Mononuclear cell (primary cell): Measurements from ENCODE around the gene TBC1D25. TPM values are rescaled to one million over a fixed set of nuclear protein-coding genes. Genes with fewer than 3 reads are reported as not detected.
A peak's percentile ranks its signal among the peaks of the same experiment; 100 is the strongest.

ENCODE experiments used
- H3K27me3 ChIP-seq: 2 replicates; pipeline ENCODE4 v1.6.0; 2011; ENCODE audit warnings: low read length, control low read depth; ENCODE audit not compliant: insufficient read depth
- H3K4me1 ChIP-seq: 2 replicates; pipeline ENCODE4 v1.5.1; 2011; ENCODE audit warnings: mild to moderate bottlenecking, low read length, control low read depth; ENCODE audit not compliant: insufficient read depth
- H3K4me3 ChIP-seq: 2 replicates; pipeline ENCODE4 v1.5.1; 2011; ENCODE audit warnings: mild to moderate bottlenecking, low read length, moderate library complexity
- H3K9me3 ChIP-seq: 2 replicates; pipeline ENCODE4 v1.5.1; 2011; ENCODE audit warnings: low read depth, mild to moderate bottlenecking, control low read depth, low read length
- total RNA-seq: library from RNA; depleted of rRNA; stranded (reverse); fragments of >200 nt; gene quantifications from one replicate; pipeline ENCODE4 v1.2.3, GENCODE V29; 2012

Gene TBC1D25
- total RNA-seq: 10.7 TPM

GRCh38 chrX:48539345-48540027 is at the start of gene TBC1D25:
Gene TBC1D25, plus strand, starts transcription at chrX:48539714. Its CDS starts 84 bp downstream, at chrX:48539798.
- no peaks in the 10 kb centered on the region for H3K27me3 ChIP-seq
- peak within 1 kb of the TSS; percentile 55 for H3K4me3 ChIP-seq
- peaks cover 18% of the 10 kb centered on the region for H3K4me1 ChIP-seq
- no peaks in the 10 kb centered on the region for H3K9me3 ChIP-seq

GRCh38 chrX:48489892-48490291 is 49.6 kb upstream of the TBC1D25 start:
- no peak overlapping the region for H3K4me3 ChIP-seq
- H3K27me3 ChIP-seq: no peaks in the 10 kb centered on the region
- H3K4me1 ChIP-seq: peaks cover 4% of the 10 kb centered on the region
- no peaks in the 10 kb centered on the region for H3K9me3 ChIP-seq

- Histone ChIP-seq H3K4me3 (no peak overlapping the region), H3K27me3 (no peaks in the 10 kb centered on the region), H3K9me3 (no peaks in the 10 kb centered on the region), H3K4me1 (peaks cover 4% of the 10 kb centered on the region)
Measured at GRCh38 chrX:48490661-48491060, 48.9 kb upstream of the TBC1D25 start.

- Histone ChIP-seq H3K27me3 (no peaks in the 10 kb centered on the region), H3K4me3 (no peak overlapping the region), H3K9me3 (no peaks in the 10 kb centered on the region), H3K4me1 (peaks cover 4% of the 10 kb centered on the region)
Measured at GRCh38 chrX:48491809-48492208, 47.7 kb upstream of the TBC1D25 start.

GRCh38 chrX:48492293-48492910 is 47.1 kb upstream of the TBC1D25 start:
- Histone ChIP-seq H3K4me1 (peaks cover 4% of the 10 kb centered on the region), H3K9me3 (no peaks in the 10 kb centered on the region), H3K27me3 (no peaks in the 10 kb centered on the region), H3K4me3 (no peak overlapping the region)

GRCh38 chrX:48493890-48494364 is 45.6 kb upstream of the TBC1D25 start:
- H3K4me1 ChIP-seq: peaks cover 4% of the 10 kb centered on the region
- H3K9me3 ChIP-seq: no peaks in the 10 kb centered on the region
- H3K27me3 ChIP-seq: no peaks in the 10 kb centered on the region
- no peak overlapping the region for H3K4me3 ChIP-seq

GRCh38 chrX:48496660-48497059 is 42.9 kb upstream of the TBC1D25 start:
- H3K27me3 ChIP-seq: no peaks in the 10 kb centered on the region

GRCh38 chrX:48497871-48498270 is 41.6 kb upstream of the TBC1D25 start:
- no peaks in the 10 kb centered on the region for H3K4me1 ChIP-seq
- H3K27me3 ChIP-seq: no peaks in the 10 kb centered on the region
- H3K4me3 ChIP-seq: no peak overlapping the region
- H3K9me3 ChIP-seq: no peaks in the 10 kb centered on the region

More at GRCh38 chrX:48496660-48497059, 42.9 kb upstream of the TBC1D25 start:
- Histone ChIP-seq H3K4me1 (peaks cover 4% of the 10 kb centered on the region), H3K4me3 (no peak overlapping the region), H3K9me3 (no peaks in the 10 kb centered on the region)

GRCh38 chrX:48498374-48498809 is 41.1 kb upstream of the TBC1D25 start:
- Histone ChIP-seq H3K9me3 (no peaks in the 10 kb centered on the region), H3K4me1 (no peaks in the 10 kb centered on the region), H3K27me3 (no peaks in the 10 kb centered on the region), H3K4me3 (no peak overlapping the region)

GRCh38 chrX:48504261-48504660 is 35.3 kb upstream of the TBC1D25 start:
- Histone ChIP-seq H3K4me1 (peaks cover 1% of the 10 kb centered on the region), H3K4me3 (no peak overlapping the region), H3K27me3 (no peaks in the 10 kb centered on the region), H3K9me3 (no peaks in the 10 kb centered on the region)

GRCh38 chrX:48505481-48505880 is 34.0 kb upstream of the TBC1D25 start:
- no peak overlapping the region for H3K4me3 ChIP-seq
- peaks cover 11% of the 10 kb centered on the region for H3K4me1 ChIP-seq
- no peaks in the 10 kb centered on the region for H3K9me3 ChIP-seq
- H3K27me3 ChIP-seq: no peaks in the 10 kb centered on the region

- Histone ChIP-seq H3K4me3 (no peak overlapping the region), H3K4me1 (peaks cover 11% of the 10 kb centered on the region), H3K9me3 (no peaks in the 10 kb centered on the region), H3K27me3 (no peaks in the 10 kb centered on the region)
Measured at GRCh38 chrX:48507246-48507645, 32.3 kb upstream of the TBC1D25 start.

GRCh38 chrX:48508400-48509244 is 30.9 kb upstream of the TBC1D25 start, which contains the start of gene PORCN:
Gene PORCN, plus strand, starts transcription at chrX:48508992. Its CDS starts 829 bp downstream, at chrX:48509821.
- Histone ChIP-seq H3K9me3 (no peaks in the 10 kb centered on the region), H3K4me1 (peaks cover 11% of the 10 kb centered on the region), H3K27me3 (no peaks in the 10 kb centered on the region), H3K4me3 (peak within 1 kb of the TSS; percentile 62)

GRCh38 chrX:48509245-48509590 is 30.3 kb upstream of the TBC1D25 start:
- H3K4me1 ChIP-seq: peaks cover 11% of the 10 kb centered on the region
- H3K9me3 ChIP-seq: no peaks in the 10 kb centered on the region
- H3K4me3 ChIP-seq: peak overlapping the region; percentile 62
- H3K27me3 ChIP-seq: no peaks in the 10 kb centered on the region

- Histone ChIP-seq H3K9me3 (no peaks in the 10 kb centered on the region), H3K4me1 (peaks cover 11% of the 10 kb centered on the region), H3K4me3 (peak overlapping the region; percentile 62), H3K27me3 (no peaks in the 10 kb centered on the region)
Measured at GRCh38 chrX:48509619-48510018, 29.9 kb upstream of the TBC1D25 start.
